AG09309 (cell line): ENCODE measurements around the gene CDK8.
"Not testable (repeated sequence)": the region's sequence is repeated elsewhere in the genome, so short reads cannot be mapped to it uniquely, and the experiment has no call there.

Experiments
- DNase-seq: peaks from one replicate; pipeline ENCODE4 v3.0.0-alpha.2; 2010; ENCODE audit warnings: low read depth
- H3K4me3 ChIP-seq: 2 replicates; pipeline ENCODE4 v1.5.1; 2011; ENCODE audit warnings: mild to moderate bottlenecking, low read depth, low read length, moderate library complexity; ENCODE audit not compliant: control insufficient read depth
- CTCF ChIP-seq: IDR thresholded peaks from 2 replicates; pipeline ENCODE4 v1.5.1; 2011; ENCODE audit warnings: mild to moderate bottlenecking, low read depth, low read length, inconsistent platforms; ENCODE audit not compliant: insufficient read depth, control insufficient read depth; ENCODE audit errors: missing control alignments

Gene CDK8

DNA sequence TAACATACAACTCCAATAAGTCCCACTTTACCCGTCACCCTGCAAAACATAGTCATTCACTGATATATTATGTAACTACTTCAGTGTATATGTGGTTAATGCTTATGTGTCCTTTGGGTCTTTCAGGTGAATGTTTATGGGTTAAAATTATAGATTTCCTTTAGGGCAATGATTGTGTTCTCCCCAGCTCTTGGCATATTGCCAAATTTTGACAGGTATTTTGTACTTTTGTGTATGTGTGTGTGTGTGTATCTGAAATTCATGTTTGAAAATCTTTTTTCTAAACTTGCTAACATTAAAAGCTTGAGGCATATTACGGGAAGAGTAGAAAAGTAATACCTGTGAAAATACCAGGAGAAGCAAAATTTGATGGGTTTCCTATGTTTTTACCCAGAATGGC lies 8.2 kb downstream of the CDK8 start:
- no peak for DNase-seq
- no peak for TF ChIP-seq CTCF
- no peak overlapping the region for H3K4me3 ChIP-seq

GRCh38 chr13:26266311-26266710 lies 12.4 kb downstream of the CDK8 start:
- no peak for DNase-seq

GRCh38 chr13:26270707-26271106 lies 16.8 kb downstream of the CDK8 start:
- no peak for TF ChIP-seq CTCF
- no peak overlapping the region for H3K4me3 ChIP-seq
- no peak for DNase-seq

More at GRCh38 chr13:26266311-26266710, 12.4 kb downstream of the CDK8 start:
- H3K4me3 ChIP-seq, result no peak overlapping the region
- TF ChIP-seq CTCF, result no peak

- no peak for DNase-seq
- H3K4me3 ChIP-seq, result no peak overlapping the region
- no peak for TF ChIP-seq CTCF
Measured at GRCh38 chr13:26272621-26273020, 18.7 kb downstream of the CDK8 start.

DNA sequence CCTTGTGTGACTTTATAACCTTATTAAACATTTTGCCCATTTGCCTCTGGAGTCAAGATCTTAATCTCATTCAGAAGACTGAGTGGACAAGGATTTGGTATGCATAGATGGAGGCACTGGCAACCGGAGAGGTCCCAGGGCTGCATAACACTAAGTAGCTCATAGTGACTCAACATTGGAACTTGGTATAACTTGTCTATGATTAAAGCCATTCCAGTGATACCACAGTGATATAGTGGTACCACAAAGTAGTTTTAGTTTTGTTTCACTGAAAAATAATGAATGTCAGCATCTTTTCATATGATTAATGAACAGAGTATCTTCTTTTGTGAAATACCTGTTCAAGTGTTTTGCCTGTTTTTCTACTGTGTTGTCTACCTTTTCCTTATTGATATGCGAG lies 26.4 kb downstream of the CDK8 start:
- H3K4me3 ChIP-seq, result no peak overlapping the region
- peak; percentile 20 for DNase-seq
- TF ChIP-seq CTCF, result no peak

DNA sequence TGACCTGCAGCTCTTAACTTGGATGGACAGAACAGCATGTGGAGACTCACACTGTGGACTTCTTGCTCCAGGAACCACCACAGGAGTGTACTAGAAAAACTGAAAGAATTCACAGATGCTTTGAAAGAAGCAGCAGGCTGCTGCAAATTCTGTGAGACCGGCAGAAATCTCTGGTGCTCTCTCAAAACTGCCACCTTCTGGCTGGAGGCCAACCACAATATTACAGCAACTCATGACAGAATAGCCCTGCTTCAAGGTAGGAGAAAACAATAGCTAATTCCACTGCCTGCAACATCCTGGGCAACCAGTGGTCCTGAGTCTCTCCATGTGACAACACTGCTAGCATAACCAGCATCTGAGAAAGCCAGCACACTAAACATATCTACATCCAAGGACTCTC lies 26.9 kb downstream of the CDK8 start:
- H3K4me3 ChIP-seq, result no peak overlapping the region
- TF ChIP-seq CTCF, result no peak
- no peak for DNase-seq

GRCh38 chr13:26285911-26286310 lies 32.0 kb downstream of the CDK8 start:
- not testable (repeated sequence) for DNase-seq, H3K4me3 ChIP-seq

GRCh38 chr13:26288838-26289237 lies 34.9 kb downstream of the CDK8 start:
- not testable (repeated sequence) for H3K4me3 ChIP-seq, DNase-seq
